ENCODE results near the gene MARK2. TPM values are rescaled to one million over a fixed set of nuclear protein-coding genes. Genes with fewer than 3 reads are reported as not detected.
"Not testable (repeated sequence)": the region's sequence is repeated elsewhere in the genome, so short reads cannot be mapped to it uniquely, and the experiment has no call there.

Gene MARK2
- total and polyA plus RNA-seq, 8 donors: 11.7 to 30.8 (median 21.1) TPM

DNA sequence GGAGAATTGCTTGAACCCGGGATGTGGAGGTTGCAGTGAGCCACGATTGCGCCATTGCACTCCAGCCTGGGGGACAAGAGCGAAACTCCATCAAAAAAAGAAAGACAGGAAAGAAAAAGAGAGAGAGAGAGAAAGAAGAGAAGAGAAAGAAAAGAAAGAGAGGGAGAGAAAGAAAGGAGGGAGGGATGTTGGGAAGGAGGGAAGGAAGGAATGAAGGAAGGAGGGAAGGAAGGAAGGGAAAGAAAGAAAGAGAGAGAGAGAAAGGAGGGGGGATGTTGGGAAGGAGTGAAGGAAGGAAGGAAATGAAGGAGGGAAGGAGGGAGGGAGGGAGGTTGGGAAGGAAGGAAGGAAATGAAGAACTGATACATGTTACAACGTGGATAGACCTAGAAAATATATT, 38.0 kb upstream of the MARK2 start:
- 87 to 89% methylated on average over 5 of the region's 5 CpGs for WGBS, 2 donors

DNA sequence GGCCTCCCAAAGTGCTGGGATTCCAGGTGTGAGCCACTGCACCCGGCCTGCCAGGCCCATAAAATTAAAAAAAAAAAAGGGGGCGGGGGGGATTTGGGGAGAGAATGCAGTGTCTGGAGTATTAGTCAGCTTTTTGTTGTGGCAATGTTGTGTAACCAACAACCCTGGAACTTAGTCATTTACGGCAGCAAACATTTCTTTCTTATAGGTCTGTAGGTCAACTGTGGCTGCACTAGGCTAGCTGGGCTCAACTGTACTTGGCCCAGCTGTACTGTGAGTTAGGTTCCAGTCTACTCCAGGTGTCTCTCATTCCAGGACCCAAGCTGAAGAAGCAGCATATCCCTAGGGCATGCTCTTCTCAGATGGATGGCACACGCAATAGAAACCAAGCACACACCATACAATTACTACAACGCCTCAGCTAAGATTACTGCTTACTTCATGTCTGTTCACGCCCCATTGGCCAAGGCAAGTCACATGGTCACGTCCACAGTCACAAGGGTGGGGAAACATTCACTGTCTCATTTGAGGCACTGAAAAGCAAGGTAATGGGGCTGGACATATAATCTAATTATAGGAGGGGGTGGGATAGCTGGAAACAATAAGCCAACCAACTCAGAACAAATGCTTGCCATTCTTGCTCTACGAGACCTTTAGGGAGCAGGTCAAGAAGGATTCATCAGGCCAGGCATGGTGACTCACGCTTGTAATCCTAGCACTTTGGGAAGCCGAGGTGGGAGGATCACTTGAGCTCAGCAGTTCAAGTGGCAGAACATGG, 36.1 kb upstream of the MARK2 start:
- DNase-seq (peak in 1 of 6 donors; percentile 2), ATAC-seq (no peak), FAIRE-seq (no peak)
- intact Hi-C loops (cut with DNase I): no loop called here
- H3K9me3 ChIP-seq: no peaks in the 10 kb centered on the region
- H3K4me1 ChIP-seq: no peaks in the 10 kb centered on the region
- H3K36me3 ChIP-seq: no peaks in the 10 kb centered on the region
- WGBS, 2 donors: 86 to 94% methylated on average over 10 of the region's 10 CpGs
- H3K4me3 ChIP-seq: no peak overlapping the region
- TF ChIP-seq, protein P1, sequence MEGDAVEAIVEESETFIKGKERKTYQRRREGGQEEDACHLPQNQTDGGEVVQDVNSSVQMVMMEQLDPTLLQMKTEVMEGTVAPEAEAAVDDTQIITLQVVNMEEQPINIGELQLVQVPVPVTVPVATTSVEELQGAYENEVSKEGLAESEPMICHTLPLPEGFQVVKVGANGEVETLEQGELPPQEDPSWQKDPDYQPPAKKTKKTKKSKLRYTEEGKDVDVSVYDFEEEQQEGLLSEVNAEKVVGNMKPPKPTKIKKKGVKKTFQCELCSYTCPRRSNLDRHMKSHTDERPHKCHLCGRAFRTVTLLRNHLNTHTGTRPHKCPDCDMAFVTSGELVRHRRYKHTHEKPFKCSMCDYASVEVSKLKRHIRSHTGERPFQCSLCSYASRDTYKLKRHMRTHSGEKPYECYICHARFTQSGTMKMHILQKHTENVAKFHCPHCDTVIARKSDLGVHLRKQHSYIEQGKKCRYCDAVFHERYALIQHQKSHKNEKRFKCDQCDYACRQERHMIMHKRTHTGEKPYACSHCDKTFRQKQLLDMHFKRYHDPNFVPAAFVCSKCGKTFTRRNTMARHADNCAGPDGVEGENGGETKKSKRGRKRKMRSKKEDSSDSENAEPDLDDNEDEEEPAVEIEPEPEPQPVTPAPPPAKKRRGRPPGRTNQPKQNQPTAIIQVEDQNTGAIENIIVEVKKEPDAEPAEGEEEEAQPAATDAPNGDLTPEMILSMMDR (IDR thresholded peaks at IDR 0.05): no peak
- H3K27me3 ChIP-seq: no peaks in the 10 kb centered on the region
- no peak overlapping the region for H3K27ac ChIP-seq

More for the DNA sequence above, 38.0 kb upstream of the MARK2 start:
- Histone ChIP-seq H3K4me3 (no peak overlapping the region), H3K4me1 (no peaks in the 10 kb centered on the region), H3K27ac (no peak overlapping the region), H3K9me3 (no peaks in the 10 kb centered on the region), H3K27me3 (no peaks in the 10 kb centered on the region), H3K36me3 (no peaks in the 10 kb centered on the region)
- ATAC-seq (no peak), DNase-seq (no peak), FAIRE-seq (no peak)
- intact Hi-C loops (cut with DNase I): no loop called here
- TF ChIP-seq, protein P1 (IDR thresholded peaks at IDR 0.05): no peak

DNA sequence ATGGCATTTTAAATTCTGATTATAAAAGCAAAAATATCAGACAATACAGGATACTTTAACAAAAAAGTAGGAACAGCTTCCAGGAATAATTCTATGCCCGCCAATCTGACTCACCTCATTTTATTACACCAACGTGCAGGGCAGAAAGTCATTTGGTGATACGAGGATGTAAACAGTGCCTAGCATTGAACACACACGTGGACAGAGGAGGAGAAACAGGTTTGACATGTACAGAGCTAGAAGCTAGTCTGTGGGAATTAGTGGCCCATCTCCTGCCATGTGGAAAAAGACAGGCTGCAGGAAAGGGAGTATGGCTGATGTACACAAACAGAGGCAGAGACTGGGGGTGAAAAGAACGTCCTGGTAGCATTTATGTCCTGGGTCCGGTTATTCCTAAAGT, 34.7 kb upstream of the MARK2 start:
- ATAC-seq (peak; percentile 67 to 89 (median 74)), DNase-seq (peak in 2 of 6 donors; percentile 1 to 17), FAIRE-seq (no peak)
- no peak overlapping the region for H3K4me3 ChIP-seq
- no peaks in the 10 kb centered on the region for H3K4me1 ChIP-seq
- 33 to 40% methylated on average over 6 of the region's 6 CpGs for WGBS, 2 donors
- no peaks in the 10 kb centered on the region for H3K27me3 ChIP-seq
- no peaks in the 10 kb centered on the region for H3K36me3 ChIP-seq
- intact Hi-C loops (cut with DNase I): no loop called here
- H3K9me3 ChIP-seq: no peaks in the 10 kb centered on the region
- H3K27ac ChIP-seq: peak overlapping the region in 1 of 4 donors; percentile 22
- TF ChIP-seq, protein P1 (IDR thresholded peaks at IDR 0.05): no peak

DNA sequence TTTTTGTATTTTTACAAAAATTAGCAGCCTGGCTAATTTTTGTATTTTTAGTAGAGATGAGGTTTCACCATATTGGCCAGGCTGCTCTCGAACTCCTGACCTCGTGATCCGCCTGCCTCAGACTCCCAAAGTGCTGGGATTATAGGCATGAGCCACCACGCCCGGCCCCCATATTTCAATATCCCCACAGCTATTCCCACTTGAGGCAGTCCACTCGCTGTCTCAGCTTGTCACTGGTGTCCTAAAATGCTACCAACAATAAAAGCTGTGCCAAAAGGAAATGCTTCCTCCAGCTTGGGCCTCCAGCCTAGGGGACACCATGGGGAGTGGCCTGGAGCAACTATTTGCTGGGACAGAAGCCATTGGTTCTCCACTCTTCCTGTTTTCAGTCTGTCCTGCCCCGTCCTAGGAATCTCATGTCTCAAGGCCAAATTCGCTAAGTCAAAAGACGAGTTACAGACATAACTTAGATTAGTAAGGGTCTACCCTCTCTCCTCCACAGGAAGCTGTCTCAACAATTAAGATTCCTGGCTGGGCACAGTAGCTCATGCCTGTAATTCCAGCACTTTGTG, 33.0 kb upstream of the MARK2 start:
- intact Hi-C loops (cut with DNase I): no loop called here

DNA sequence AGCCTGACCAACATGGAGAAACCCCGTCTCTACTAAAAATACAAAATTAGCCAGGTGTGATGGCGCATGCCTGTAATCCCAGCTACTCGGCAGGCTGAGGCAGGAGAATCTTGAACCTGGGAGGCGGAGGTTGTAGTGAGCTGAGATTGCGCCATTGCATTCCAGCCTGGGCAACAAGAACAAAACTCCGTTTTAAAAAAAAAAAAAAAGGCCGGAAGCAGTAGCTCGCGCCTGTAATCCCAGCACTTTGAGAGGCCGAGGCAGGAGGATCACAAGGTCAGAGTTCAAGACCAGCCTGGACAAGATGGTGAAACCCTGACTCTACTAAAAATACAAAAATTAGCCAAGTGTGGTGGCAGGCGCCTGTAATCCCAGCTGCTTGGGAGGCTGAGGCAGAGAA, 28.5 kb upstream of the MARK2 start:
- ATAC-seq; H3K4me3 ChIP-seq; H3K36me3 ChIP-seq; intact Hi-C loops (cut with DNase I); H3K27me3 ChIP-seq; H3K27ac ChIP-seq; DNase-seq; H3K9me3 ChIP-seq; H3K4me1 ChIP-seq; FAIRE-seq: not testable (repeated sequence)
- WGBS, 2 donors: 80 to 85% methylated on average over 11 of the region's 11 CpGs

More for the DNA sequence above, 33.0 kb upstream of the MARK2 start:
- H3K27ac ChIP-seq: no peak overlapping the region
- FAIRE-seq: no peak
- H3K27me3 ChIP-seq: no peaks in the 10 kb centered on the region
- H3K36me3 ChIP-seq: no peaks in the 10 kb centered on the region
- no peaks in the 10 kb centered on the region for H3K4me1 ChIP-seq
- TF ChIP-seq, protein P1 (IDR thresholded peaks at IDR 0.05): no peak
- H3K4me3 ChIP-seq: no peak overlapping the region
- 68 to 80% methylated on average over 9 of the region's 9 CpGs for WGBS, 2 donors
- no peaks in the 10 kb centered on the region for H3K9me3 ChIP-seq
- ATAC-seq: peak in 3 of 4 donors; percentile 19 to 45 (median 38)
- DNase-seq: peak in 1 of 6 donors; percentile 10

Data from pancreas (tissue), 10 donors.